GM18508 (cell line): ENCODE results near the gene CCDC192.

Experiments used
- ATAC-seq: cut with Tn5 transposase; IDR thresholded peaks from one replicate; pipeline ENCODE4 v1.9.1; 2021; ENCODE audit warnings: moderate number of reproducible peaks; ENCODE audit not compliant: insufficient read depth, unreplicated experiment

CCDC192 gene

DNA sequence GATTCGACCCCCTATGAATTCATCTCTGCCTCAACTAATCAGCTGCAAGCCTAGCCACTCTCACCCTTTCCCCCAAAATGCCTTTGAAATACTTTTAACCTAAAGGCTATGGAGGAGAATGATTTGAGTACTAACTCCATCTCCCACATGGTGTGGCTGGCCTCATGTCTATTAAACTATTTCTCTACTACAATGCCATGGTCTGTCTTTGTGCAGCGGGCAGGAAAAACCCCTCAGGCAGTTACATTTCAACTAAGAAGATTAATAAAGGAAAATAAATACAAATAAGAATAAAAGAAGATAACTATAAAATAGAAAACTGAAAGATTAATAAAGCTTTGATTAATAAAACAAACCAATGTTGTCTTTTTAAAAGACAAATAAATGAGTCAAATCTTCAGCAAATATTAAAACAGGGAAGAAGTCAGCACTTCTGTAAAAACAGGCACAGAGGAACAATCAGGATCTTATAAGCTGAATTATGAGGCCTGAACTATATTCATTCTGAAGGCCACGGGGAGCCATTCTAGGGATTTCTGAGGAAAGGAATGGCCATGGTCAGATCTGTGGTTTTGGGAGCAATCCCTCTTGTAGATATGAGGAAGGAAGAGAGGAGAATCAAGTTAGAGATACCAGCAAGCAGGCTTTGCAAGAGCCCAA lies 264.3 kb downstream of the CCDC192 start:
- ATAC-seq: no peak

DNA sequence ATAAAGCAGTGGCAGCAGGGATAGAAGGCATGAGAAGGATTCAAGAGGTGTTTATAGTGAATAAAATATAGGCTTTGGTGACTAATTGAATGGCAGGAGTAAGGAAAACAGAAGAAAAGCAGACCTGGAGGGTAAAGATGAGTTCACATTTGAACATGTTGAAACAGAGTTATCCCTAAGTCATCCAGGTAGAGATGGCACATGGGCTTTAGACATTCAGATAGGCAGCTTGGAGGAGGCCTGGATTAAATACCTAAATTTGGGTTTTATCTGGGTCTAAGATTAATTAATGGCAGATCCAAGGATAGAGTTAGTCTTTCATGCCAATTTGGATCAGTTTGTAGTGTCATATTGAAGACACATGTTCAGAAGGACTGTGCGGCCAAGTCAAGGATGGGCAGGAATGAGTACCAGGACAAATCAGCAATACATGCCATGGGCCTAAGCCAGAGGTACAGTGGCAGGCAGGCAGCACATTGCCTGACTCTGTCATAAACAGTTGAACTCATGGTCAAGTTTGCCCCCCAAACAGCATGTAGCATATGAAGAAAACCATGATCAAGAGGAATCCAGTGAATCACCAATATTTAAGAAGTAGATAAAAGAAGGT lies 264.9 kb downstream of the CCDC192 start:
- no peak for ATAC-seq

DNA sequence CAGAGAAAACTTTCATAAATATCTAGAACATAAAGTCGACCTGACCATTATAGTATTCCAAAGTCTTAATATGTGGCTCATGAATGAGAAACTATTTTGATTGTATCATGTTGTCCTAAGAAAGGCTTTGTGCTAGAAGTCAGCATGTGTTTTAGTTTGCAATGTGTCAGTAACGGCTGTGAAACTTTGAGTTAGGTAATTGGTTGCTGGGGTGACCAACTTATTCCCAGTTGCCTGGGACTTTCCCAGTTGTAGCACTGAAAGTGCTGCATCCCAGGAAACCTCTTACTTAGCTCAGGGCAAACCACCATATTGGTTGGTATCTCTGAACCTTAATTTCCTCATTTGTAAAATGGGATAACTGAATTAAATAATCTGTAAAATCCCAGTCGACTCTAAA lies 265.8 kb downstream of the CCDC192 start:
- no peak for ATAC-seq

- no peak for ATAC-seq
These were observed 266.5 kb downstream of the CCDC192 start for GRCh38 chr5:127969651-127970050.

DNA sequence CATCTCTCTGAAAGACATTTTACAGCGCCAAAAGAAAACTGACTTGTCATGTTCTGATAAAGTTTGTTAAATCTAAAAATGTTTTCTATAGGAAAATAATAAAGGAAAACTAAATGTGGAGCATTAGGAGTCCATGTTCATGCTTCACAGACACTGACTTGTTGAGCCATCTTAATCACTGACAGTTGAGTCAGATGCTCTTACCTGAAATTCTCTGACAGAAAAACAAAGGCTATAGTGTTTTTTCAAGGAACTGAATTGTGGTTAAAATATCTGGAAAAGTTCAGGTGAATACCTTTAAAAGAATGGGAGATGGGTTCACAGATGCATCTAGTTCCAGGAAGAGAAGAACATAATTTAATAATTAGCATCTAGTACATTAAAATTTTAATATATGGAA lies 266.9 kb downstream of the CCDC192 start:
- no peak for ATAC-seq

GRCh38 chr5:127970854-127971425 lies 267.7 kb downstream of the CCDC192 start:
- no peak for ATAC-seq

- ATAC-seq: no peak
These were observed 272.8 kb downstream of the CCDC192 start for GRCh38 chr5:127975961-127976360.

GRCh38 chr5:127976525-127976924 lies 273.3 kb downstream of the CCDC192 start:
- no peak for ATAC-seq

DNA sequence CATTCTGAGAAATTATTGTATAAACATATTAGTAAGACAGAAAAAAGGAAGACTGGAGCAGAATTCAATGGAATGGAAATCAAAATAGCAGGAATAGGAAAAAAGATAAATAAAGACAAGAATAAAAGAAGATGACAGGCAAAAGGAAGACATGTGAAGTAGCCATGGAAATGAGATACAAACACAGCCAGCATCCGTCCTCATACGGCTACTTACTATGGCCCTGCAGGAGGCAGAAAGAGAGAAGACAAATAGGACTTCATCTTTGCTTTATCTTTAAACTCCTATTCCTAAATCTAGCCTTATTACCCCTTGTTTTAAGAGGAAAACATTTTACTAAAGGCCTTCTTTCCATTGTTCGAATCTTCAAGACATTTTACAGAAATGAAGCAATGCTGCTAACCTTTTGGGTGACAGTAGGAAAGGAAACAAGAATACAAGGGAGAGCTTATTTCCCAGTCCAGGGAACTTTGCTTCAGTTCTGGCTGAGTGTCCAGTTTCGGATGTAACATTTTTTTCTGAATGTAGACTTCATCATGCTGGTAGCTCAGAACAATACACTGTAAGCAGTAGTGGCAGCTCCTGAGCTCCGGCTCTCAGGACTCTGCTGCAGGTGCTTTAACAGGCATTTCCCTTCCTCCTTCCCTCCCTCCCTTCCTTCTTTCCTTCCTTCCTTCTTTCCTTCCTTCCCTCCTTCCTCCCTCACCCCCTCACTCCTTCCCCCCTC lies 274.0 kb downstream of the CCDC192 start:
- ATAC-seq: no peak

DNA sequence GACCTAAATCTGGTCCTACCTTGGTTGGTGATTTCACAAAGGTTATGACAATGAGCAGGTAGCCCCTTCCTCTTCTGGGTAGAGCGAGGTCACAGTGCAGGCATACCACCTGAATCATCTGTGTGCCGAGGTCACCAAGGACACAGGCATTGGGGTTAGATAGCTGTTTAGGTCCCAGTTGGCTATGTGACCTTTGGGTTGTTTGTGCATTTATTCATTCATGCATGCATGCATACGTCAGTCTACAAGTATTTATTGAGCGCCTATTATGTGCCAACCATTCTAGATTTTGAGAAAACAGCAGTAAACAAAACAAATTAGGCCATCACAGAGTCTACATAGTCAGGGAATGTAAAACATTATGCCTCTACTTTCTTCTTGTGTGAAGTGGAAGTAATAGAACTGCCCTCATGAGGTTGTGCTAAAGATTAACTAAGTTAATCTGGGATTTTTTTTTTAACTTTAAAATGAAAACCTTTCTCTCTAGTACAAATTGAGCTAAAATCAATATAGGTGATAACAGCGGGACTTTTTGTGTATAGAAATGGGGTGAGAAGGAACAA lies 275.6 kb downstream of the CCDC192 start:
- no peak for ATAC-seq

DNA sequence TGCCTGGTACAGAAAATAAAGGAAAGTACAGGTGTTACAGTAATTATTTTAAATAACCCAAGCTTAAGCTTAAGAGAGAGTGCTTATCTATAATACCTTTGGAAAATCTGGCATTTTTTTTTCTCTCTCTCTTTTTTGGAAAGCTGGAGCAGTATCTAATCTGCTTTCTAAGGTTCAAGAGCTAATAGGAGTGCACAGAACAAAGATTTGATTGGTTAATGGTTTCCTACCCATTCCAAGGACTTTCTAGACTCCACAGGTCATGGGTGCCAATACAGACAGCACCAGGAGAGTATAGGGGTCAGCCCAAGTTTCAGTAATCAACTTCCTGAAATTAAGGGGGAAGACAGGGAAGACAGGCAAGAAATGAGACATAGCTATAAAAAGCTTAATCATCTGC lies 276.3 kb downstream of the CCDC192 start:
- ATAC-seq: no peak

- ATAC-seq: no peak
These were observed 277.7 kb downstream of the CCDC192 start for GRCh38 chr5:127980843-127981242.

DNA sequence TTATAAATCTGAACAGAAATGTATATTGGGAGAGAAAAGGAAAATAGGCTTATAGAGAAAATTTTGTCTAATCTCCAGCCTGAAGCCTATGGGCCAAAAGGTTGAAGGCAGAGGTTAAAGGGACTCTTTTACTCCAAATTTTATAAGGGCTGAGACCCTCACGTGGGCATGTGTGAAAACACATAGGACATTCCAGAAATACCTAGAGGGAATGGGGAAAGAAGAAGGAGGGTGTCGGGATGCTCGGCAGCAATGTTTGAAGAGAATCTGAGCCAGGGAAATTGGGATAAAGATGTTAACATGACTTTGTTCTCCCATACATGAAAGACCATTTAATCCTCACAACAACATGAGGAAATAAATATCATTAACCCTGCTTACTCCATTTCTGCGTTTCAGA lies 278.3 kb downstream of the CCDC192 start:
- ATAC-seq: no peak

DNA sequence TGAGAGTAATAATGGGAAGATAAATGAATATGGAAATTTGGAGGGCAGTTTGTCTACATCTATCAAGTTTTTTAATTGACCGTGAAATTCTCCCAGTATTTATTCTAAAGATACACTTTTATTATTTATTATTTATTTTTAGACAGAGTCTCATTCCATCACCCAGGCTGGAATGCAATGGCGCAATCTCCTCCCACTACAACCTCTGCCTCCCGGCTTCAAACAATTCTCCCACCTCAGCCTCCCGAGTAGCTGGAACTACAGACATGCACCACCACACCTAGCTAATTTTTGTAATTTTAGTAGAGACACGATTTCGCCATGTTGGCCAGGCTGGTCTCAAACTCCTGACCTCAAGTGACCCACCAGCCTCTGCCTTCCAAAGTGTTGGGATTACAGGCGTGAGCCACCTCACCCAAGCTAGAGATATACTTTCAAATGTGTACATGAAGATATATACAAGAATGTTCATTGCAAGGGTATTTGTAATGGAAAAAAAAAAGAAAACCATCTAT lies 282.7 kb downstream of the CCDC192 start:
- ATAC-seq: no peak

DNA sequence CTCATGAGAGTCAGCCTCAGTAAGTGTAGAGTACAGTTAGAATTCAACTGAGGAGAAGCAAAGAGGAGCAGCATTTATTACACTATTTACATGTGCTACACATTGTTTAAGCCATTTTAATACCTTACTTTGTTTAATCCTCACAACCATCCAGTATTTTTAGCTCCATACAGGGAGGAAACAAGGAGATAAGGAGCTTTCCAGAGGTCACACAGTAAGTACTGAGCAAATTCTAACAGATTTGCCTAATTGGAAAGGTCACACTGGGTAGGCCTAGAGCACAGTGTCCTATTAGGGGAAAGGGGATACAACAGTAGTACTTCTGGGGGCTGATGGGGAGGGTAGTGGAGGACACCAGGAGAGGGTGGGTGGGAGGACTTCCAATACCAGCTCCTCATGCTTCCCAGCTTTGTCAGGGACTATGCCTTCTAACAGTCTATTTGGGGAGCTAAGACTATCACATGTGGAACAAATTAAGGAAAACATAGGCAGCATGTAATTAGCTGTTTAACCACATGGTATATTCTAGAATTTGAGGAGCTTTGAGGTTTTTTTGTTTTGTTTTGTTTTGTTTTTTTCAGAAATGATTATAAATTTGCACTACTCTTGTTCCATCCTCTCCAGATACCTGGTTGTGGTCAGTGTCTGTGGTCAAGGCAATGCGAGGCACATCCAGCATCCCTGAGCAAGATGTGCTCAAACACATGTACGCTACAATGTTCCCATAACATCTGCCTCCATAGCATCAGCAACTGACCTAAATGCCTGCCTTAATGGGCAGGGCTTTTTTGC lies 284.4 kb downstream of the CCDC192 start:
- no peak for ATAC-seq

- ATAC-seq: no peak
These were observed 285.1 kb downstream of the CCDC192 start for GRCh38 chr5:127988146-127988760.
